HEK293 (cell line): ENCODE measurements around the gene NTF4.

Source experiments
- BCL11A ChIP-seq: fragments of 450-650 bp; formaldehyde crosslinking; IDR thresholded peaks from 2 replicates; pipeline ENCODE4 v1.5.1; 2016; ENCODE audit warnings: low read depth, missing biosample characterization, missing genetic modification characterization
- GLIS1 ChIP-seq: fragments of 450-650 bp; formaldehyde crosslinking; IDR thresholded peaks from 2 replicates; pipeline ENCODE4 v1.5.1; 2016; ENCODE audit warnings: missing biosample characterization, missing genetic modification characterization
- HOXA7 ChIP-seq: sonication (generic); formaldehyde crosslinking; IDR thresholded peaks from 2 replicates; pipeline ENCODE4 v1.8.1; 2022; ENCODE audit warnings: missing genetic modification reagents, borderline replicate concordance
- HOXD13 ChIP-seq: sonication (generic); formaldehyde crosslinking; IDR thresholded peaks from 2 replicates; pipeline ENCODE4 v1.8.0; 2022; ENCODE audit warnings: missing genetic modification reagents, borderline replicate concordance
- KLF17 ChIP-seq: fragments of 450-650 bp; formaldehyde crosslinking; IDR thresholded peaks from 2 replicates; pipeline ENCODE4 v1.5.1; 2016; ENCODE audit warnings: missing biosample characterization, missing genetic modification characterization
- KLF7 ChIP-seq: fragments of 450-650 bp; formaldehyde crosslinking; IDR thresholded peaks from 2 replicates; pipeline ENCODE4 v1.5.1; 2016; ENCODE audit warnings: missing biosample characterization, missing genetic modification characterization, borderline replicate concordance
- MEIS1 ChIP-seq: sonication (generic); formaldehyde crosslinking; IDR thresholded peaks from 2 replicates; pipeline ENCODE4 v1.8.1; 2022; ENCODE audit warnings: missing genetic modification reagents, mild to moderate bottlenecking, borderline replicate concordance
- MYNN ChIP-seq: fragments of 450-650 bp; formaldehyde crosslinking; IDR thresholded peaks from 2 replicates; pipeline ENCODE4 v1.5.1; 2016; ENCODE audit warnings: missing biosample characterization, missing genetic modification characterization, borderline replicate concordance
- PRDM4 ChIP-seq: fragments of 450-650 bp; formaldehyde crosslinking; IDR thresholded peaks from 2 replicates; pipeline ENCODE4 v1.5.1; 2017; ENCODE audit warnings: missing biosample characterization, missing genetic modification characterization
- SP2 ChIP-seq: fragments of 450-650 bp; formaldehyde crosslinking; IDR thresholded peaks from 2 replicates; pipeline ENCODE4 v1.5.1; 2016; ENCODE audit warnings: missing biosample characterization, missing genetic modification characterization
- YY2 ChIP-seq: fragments of 450-650 bp; formaldehyde crosslinking; IDR thresholded peaks from 2 replicates; pipeline ENCODE4 v1.5.1; 2016; ENCODE audit warnings: missing biosample characterization, missing genetic modification characterization
- ZFP41 ChIP-seq: fragments of 450-650 bp; formaldehyde crosslinking; IDR thresholded peaks from 2 replicates; pipeline ENCODE4 v1.5.1; 2016; ENCODE audit warnings: missing biosample characterization, missing genetic modification characterization, borderline replicate concordance
- ZNF114 ChIP-seq: fragments of 450-650 bp; formaldehyde crosslinking; IDR thresholded peaks from 2 replicates; pipeline ENCODE4 v1.5.0; 2017; ENCODE audit warnings: missing biosample characterization, missing genetic modification characterization
- ZNF214 ChIP-seq: fragments of 450-650 bp; formaldehyde crosslinking; IDR thresholded peaks from 2 replicates; pipeline ENCODE4 v1.5.1; 2017; ENCODE audit warnings: missing biosample characterization, mild to moderate bottlenecking, missing genetic modification characterization, borderline replicate concordance
- ZNF398 ChIP-seq: fragments of 450-650 bp; formaldehyde crosslinking; IDR thresholded peaks from 2 replicates; pipeline ENCODE4 v1.5.1; 2017; ENCODE audit warnings: missing biosample characterization, missing genetic modification characterization
- ZNF426 ChIP-seq: fragments of 450-650 bp; formaldehyde crosslinking; IDR thresholded peaks from 2 replicates; pipeline ENCODE4 v1.5.1; 2017; ENCODE audit warnings: missing biosample characterization, missing genetic modification characterization, mild to moderate bottlenecking, inconsistent platforms, moderate library complexity
- ZNF514 ChIP-seq: fragments of 450-650 bp; formaldehyde crosslinking; IDR thresholded peaks from 2 replicates; pipeline ENCODE4 v1.5.1; 2016; ENCODE audit warnings: missing biosample characterization, missing genetic modification characterization
- ZNF521 ChIP-seq: fragments of 450-650 bp; formaldehyde crosslinking; IDR thresholded peaks from 2 replicates; pipeline ENCODE4 v1.5.1; 2017; ENCODE audit warnings: missing biosample characterization, mild to moderate bottlenecking, missing genetic modification characterization
- ZNF529 ChIP-seq: fragments of 450-650 bp; formaldehyde crosslinking; IDR thresholded peaks from 2 replicates; pipeline ENCODE4 v1.5.1; 2017; ENCODE audit warnings: missing genetic modification characterization, missing biosample characterization; ENCODE audit not compliant: insufficient replicate concordance
- ZNF610 ChIP-seq: fragments of 450-650 bp; formaldehyde crosslinking; IDR thresholded peaks from 2 replicates; pipeline ENCODE4 v1.5.1; 2016; ENCODE audit warnings: missing biosample characterization, missing genetic modification characterization, borderline replicate concordance
- ZNF629 ChIP-seq: fragments of 450-650 bp; formaldehyde crosslinking; IDR thresholded peaks from 2 replicates; pipeline ENCODE4 v1.5.1; 2017; ENCODE audit warnings: missing biosample characterization, missing genetic modification characterization
- ZNF658 ChIP-seq: fragments of 450-650 bp; formaldehyde crosslinking; IDR thresholded peaks from 2 replicates; pipeline ENCODE4; 2016; ENCODE audit warnings: missing biosample characterization, missing genetic modification characterization
- TF ChIP-seq, protein P1 (sequence below): fragments of 450-650 bp; formaldehyde crosslinking; IDR thresholded peaks from 2 replicates; pipeline ENCODE4 v1.5.1; 2017; ENCODE audit warnings: missing biosample characterization, missing genetic modification characterization
- TF ChIP-seq, protein P2 (sequence below): fragments of 450-650 bp; formaldehyde crosslinking; IDR thresholded peaks from 2 replicates; pipeline ENCODE4 v1.5.1; 2017; ENCODE audit warnings: missing biosample characterization, mild to moderate bottlenecking, missing genetic modification characterization, moderate library complexity
- TF ChIP-seq, protein P3 (sequence below): fragments of 450-650 bp; formaldehyde crosslinking; conservative IDR thresholded peaks from 2 replicates; pipeline ENCODE4 v1.5.1; 2016; ENCODE audit warnings: low read depth, missing biosample characterization, missing genetic modification characterization

NTF4 gene

GRCh38 chr19:49056101-49056901 lies 8.3 kb downstream of the NTF4 start (continued):
- TF ChIP-seq PRDM4 (tag by site-specific recombination) (no peak), ZNF521 (tag by site-specific recombination) (no peak), MEIS1 (CRISPR knock-in tag) (no peak), ZNF398 (no peak), BCL11A (tag by site-specific recombination) (0 out of 2 replicates have a peak, but pooled peaks have one; percentile 49), SP2 (tag by site-specific recombination) (peak; percentile 84), HOXA7 (CRISPR knock-in tag) (no peak), ZNF114 (tag by site-specific recombination) (no peak), ZNF426 (tag by site-specific recombination) (no peak), ZNF658 (tag by site-specific recombination) (no peak), GLIS1 (tag by site-specific recombination) (peak; percentile 83), KLF7 (tag by site-specific recombination) (no peak), ZNF529 (tag by site-specific recombination) (no peak), ZNF214 (tag by site-specific recombination) (no peak), ZNF514 (no peak), HOXD13 (no peak), ZNF629 (no peak), YY2 (tag by site-specific recombination) (no peak), KLF17 (tag by site-specific recombination) (no peak), ZFP41 (tag by site-specific recombination) (no peak), MYNN (tag by site-specific recombination) (no peak), ZNF610 (tag by site-specific recombination) (peak; percentile 81; the same call in 1 of the 2 replicates)
- TF ChIP-seq, protein P1, sequence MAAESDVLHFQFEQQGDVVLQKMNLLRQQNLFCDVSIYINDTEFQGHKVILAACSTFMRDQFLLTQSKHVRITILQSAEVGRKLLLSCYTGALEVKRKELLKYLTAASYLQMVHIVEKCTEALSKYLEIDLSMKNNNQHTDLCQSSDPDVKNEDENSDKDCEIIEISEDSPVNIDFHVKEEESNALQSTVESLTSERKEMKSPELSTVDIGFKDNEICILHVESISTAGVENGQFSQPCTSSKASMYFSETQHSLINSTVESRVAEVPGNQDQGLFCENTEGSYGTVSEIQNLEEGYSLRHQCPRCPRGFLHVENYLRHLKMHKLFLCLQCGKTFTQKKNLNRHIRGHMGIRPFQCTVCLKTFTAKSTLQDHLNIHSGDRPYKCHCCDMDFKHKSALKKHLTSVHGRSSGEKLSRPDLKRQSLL (tag by site-specific recombination), result peak; percentile 73
- TF ChIP-seq, protein P2, sequence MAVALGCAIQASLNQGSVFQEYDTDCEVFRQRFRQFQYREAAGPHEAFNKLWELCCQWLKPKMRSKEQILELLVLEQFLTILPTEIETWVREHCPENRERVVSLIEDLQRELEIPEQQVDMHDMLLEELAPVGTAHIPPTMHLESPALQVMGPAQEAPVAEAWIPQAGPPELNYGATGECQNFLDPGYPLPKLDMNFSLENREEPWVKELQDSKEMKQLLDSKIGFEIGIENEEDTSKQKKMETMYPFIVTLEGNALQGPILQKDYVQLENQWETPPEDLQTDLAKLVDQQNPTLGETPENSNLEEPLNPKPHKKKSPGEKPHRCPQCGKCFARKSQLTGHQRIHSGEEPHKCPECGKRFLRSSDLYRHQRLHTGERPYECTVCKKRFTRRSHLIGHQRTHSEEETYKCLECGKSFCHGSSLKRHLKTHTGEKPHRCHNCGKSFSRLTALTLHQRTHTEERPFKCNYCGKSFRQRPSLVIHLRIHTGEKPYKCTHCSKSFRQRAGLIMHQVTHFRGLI, result no peak
- TF ChIP-seq, protein P3, sequence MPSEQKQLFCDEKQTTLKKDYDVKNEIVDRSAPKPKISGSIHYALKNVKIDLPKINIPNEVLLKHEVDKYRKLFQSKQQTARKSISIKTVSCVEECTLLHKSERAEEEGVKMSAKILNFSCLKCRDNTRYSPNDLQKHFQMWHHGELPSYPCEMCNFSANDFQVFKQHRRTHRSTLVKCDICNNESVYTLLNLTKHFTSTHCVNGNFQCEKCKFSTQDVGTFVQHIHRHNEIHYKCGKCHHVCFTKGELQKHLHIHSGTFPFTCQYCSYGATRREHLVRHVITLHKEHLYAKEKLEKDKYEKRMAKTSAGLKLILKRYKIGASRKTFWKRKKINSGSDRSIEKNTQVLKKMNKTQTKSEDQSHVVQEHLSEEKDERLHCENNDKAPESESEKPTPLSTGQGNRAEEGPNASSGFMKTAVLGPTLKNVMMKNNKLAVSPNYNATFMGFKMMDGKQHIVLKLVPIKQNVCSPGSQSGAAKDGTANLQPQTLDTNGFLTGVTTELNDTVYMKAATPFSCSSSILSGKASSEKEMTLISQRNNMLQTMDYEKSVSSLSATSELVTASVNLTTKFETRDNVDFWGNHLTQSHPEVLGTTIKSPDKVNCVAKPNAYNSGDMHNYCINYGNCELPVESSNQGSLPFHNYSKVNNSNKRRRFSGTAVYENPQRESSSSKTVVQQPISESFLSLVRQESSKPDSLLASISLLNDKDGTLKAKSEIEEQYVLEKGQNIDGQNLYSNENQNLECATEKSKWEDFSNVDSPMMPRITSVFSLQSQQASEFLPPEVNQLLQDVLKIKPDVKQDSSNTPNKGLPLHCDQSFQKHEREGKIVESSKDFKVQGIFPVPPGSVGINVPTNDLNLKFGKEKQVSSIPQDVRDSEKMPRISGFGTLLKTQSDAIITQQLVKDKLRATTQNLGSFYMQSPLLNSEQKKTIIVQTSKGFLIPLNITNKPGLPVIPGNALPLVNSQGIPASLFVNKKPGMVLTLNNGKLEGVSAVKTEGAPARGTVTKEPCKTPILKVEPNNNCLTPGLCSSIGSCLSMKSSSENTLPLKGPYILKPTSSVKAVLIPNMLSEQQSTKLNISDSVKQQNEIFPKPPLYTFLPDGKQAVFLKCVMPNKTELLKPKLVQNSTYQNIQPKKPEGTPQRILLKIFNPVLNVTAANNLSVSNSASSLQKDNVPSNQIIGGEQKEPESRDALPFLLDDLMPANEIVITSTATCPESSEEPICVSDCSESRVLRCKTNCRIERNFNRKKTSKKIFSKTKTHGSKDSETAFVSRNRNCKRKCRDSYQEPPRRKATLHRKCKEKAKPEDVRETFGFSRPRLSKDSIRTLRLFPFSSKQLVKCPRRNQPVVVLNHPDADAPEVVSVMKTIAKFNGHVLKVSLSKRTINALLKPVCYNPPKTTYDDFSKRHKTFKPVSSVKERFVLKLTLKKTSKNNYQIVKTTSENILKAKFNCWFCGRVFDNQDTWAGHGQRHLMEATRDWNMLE, result no peak
